Activated T-cell treated with anti-CD3 and anti-CD28 coated beads for 24 hours (primary cell): ENCODE measurements around the gene RAB11FIP4.

Experiments used
- DNase-seq: peaks from one replicate; pipeline ENCODE4 v3.0.0-alpha.2; 2020; ENCODE audit warnings: low read depth

The RAB11FIP4 gene

GRCh38 chr17:31387438-31387837 is 4.0 kb upstream of the RAB11FIP4 start:
- DNase-seq = no peak

GRCh38 chr17:31388351-31388750 is 3.1 kb upstream of the RAB11FIP4 start:
- no peak for DNase-seq

- peak; percentile 14 for DNase-seq
These were observed 2.5 kb upstream of the RAB11FIP4 start for GRCh38 chr17:31388770-31389656.

- DNase-seq = no peak
These were observed 1.7 kb upstream of the RAB11FIP4 start for GRCh38 chr17:31389657-31390381.

GRCh38 chr17:31390426-31390747 is 1.1 kb upstream of the RAB11FIP4 start:
- no peak for DNase-seq

- DNase-seq = no peak
These were observed 553 bp upstream of the RAB11FIP4 start for GRCh38 chr17:31390748-31391495.

- no peak for DNase-seq
These were observed 754 bp downstream of the RAB11FIP4 start for GRCh38 chr17:31392002-31392855.

- no peak for DNase-seq
These were observed 1.6 kb downstream of the RAB11FIP4 start for GRCh38 chr17:31392856-31393748.

GRCh38 chr17:31393749-31394146 is 2.3 kb downstream of the RAB11FIP4 start:
- no peak for DNase-seq

GRCh38 chr17:31394544-31394943 is 3.1 kb downstream of the RAB11FIP4 start:
- no peak for DNase-seq

- no peak for DNase-seq
These were observed 5.9 kb downstream of the RAB11FIP4 start for GRCh38 chr17:31397256-31397939.

GRCh38 chr17:31398381-31399311 is 7.2 kb downstream of the RAB11FIP4 start:
- DNase-seq = no peak

GRCh38 chr17:31400481-31400950 is 9.0 kb downstream of the RAB11FIP4 start:
- DNase-seq = no peak

GRCh38 chr17:31401456-31402254 is 10.2 kb downstream of the RAB11FIP4 start:
- no peak for DNase-seq

- DNase-seq = no peak
These were observed 12.8 kb downstream of the RAB11FIP4 start for GRCh38 chr17:31404028-31404949.

GRCh38 chr17:31405890-31406371 is 14.5 kb downstream of the RAB11FIP4 start:
- no peak for DNase-seq

GRCh38 chr17:31408586-31408985 is 17.1 kb downstream of the RAB11FIP4 start:
- no peak for DNase-seq
